Neural cell (in vitro differentiated cells): ENCODE data around the gene CNDP2.

Source experiments
- EP300 ChIP-seq: fragments of 450-650 bp; conservative IDR thresholded peaks from 2 replicates; pipeline ENCODE4 v1.6.1; 2014; ENCODE audit warnings: antibody characterized with exemption, mild to moderate bottlenecking, moderate library complexity; ENCODE audit not compliant: poor library complexity, severe bottlenecking
- EZH2 ChIP-seq: fragments of 200-600, 300-800 bp; shearing (Covaris generic), sonication (generic); IDR thresholded peaks from 2 replicates; pipeline ENCODE4 v1.6.1; 2014; ENCODE audit warnings: antibody characterized with exemption, low read length, borderline replicate concordance, mild to moderate bottlenecking; ENCODE audit not compliant: insufficient read depth, poor library complexity, severe bottlenecking
- MXI1 ChIP-seq: fragments of 450-650 bp; conservative IDR thresholded peaks from 2 replicates; pipeline ENCODE4 v1.6.1; 2014; ENCODE audit warnings: antibody characterized with exemption, mild to moderate bottlenecking; ENCODE audit not compliant: poor library complexity, severe bottlenecking
- POLR2AphosphoS5 ChIP-seq: IDR thresholded peaks from 2 replicates; pipeline ENCODE4 v1.6.1; 2012
- RAD21 ChIP-seq: fragments of 450-650 bp; conservative IDR thresholded peaks from 2 replicates; pipeline ENCODE4 v1.6.1; 2014; ENCODE audit warnings: antibody characterized with exemption, mild to moderate bottlenecking, moderate library complexity
- SMC3 ChIP-seq: fragments of 450-650 bp; conservative IDR thresholded peaks from 2 replicates; pipeline ENCODE4 v1.6.1; 2014; ENCODE audit warnings: antibody characterized with exemption, mild to moderate bottlenecking, moderate library complexity; ENCODE audit not compliant: poor library complexity
- TAF1 ChIP-seq: IDR thresholded peaks from 2 replicates; pipeline ENCODE4 v1.6.1; 2012; ENCODE audit warnings: low read depth
- TF ChIP-seq, protein P1 (sequence below): fragments of 450-650 bp; IDR thresholded peaks from 2 replicates; pipeline ENCODE4 v1.5.1; 2014; ENCODE audit warnings: antibody characterized with exemption, mild to moderate bottlenecking, moderate library complexity; ENCODE audit not compliant: poor library complexity, severe bottlenecking
- TF ChIP-seq, protein P2 (sequence below): IDR thresholded peaks from 2 replicates; pipeline ENCODE4 v1.6.1; 2012; ENCODE audit warnings: borderline replicate concordance

DNA sequence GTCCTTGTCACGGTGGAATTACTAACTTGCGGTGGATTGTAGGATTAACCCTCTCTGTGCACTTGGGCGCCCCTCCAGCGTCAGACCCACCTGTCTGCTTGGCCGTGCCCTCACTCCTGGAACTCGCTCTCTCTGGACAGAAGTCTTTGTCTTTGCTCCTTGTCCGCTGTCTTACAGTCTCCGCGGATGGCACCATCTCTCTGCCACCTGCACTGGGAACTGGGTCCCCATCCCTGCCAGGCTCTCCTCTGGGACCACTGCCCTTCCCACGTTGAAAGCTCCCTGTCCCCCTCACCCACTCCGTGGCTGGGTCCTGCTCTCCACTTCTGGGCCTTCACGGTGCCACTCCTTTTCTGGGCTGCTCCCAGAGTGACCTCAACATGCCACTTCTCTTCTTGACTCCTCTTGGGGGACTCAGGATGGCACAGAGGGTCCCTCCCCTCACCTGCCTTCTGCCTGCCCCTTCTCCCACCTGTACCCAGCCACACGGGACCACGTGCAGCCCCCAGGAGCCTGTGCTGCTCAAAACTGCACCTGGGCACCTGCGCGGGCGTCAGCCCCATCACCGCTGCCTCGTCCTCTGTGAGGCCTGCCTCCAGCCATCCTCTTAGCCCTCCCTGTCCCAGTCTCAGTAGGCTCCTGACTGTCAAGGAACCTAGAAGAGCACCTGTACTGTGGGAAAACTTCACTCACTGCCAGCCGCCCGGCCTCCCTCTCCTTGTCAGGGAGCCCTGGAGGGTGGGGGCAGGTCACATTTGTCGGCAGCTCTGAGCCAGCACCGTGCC, 11.1 kb downstream of the CNDP2 start:
- TF ChIP-seq, protein P1, sequence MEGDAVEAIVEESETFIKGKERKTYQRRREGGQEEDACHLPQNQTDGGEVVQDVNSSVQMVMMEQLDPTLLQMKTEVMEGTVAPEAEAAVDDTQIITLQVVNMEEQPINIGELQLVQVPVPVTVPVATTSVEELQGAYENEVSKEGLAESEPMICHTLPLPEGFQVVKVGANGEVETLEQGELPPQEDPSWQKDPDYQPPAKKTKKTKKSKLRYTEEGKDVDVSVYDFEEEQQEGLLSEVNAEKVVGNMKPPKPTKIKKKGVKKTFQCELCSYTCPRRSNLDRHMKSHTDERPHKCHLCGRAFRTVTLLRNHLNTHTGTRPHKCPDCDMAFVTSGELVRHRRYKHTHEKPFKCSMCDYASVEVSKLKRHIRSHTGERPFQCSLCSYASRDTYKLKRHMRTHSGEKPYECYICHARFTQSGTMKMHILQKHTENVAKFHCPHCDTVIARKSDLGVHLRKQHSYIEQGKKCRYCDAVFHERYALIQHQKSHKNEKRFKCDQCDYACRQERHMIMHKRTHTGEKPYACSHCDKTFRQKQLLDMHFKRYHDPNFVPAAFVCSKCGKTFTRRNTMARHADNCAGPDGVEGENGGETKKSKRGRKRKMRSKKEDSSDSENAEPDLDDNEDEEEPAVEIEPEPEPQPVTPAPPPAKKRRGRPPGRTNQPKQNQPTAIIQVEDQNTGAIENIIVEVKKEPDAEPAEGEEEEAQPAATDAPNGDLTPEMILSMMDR = no peak
- TF ChIP-seq TAF1 = no peak
- no peak for TF ChIP-seq EP300
- TF ChIP-seq, protein P2, sequence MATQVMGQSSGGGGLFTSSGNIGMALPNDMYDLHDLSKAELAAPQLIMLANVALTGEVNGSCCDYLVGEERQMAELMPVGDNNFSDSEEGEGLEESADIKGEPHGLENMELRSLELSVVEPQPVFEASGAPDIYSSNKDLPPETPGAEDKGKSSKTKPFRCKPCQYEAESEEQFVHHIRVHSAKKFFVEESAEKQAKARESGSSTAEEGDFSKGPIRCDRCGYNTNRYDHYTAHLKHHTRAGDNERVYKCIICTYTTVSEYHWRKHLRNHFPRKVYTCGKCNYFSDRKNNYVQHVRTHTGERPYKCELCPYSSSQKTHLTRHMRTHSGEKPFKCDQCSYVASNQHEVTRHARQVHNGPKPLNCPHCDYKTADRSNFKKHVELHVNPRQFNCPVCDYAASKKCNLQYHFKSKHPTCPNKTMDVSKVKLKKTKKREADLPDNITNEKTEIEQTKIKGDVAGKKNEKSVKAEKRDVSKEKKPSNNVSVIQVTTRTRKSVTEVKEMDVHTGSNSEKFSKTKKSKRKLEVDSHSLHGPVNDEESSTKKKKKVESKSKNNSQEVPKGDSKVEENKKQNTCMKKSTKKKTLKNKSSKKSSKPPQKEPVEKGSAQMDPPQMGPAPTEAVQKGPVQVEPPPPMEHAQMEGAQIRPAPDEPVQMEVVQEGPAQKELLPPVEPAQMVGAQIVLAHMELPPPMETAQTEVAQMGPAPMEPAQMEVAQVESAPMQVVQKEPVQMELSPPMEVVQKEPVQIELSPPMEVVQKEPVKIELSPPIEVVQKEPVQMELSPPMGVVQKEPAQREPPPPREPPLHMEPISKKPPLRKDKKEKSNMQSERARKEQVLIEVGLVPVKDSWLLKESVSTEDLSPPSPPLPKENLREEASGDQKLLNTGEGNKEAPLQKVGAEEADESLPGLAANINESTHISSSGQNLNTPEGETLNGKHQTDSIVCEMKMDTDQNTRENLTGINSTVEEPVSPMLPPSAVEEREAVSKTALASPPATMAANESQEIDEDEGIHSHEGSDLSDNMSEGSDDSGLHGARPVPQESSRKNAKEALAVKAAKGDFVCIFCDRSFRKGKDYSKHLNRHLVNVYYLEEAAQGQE = no peak
- no peak for TF ChIP-seq POLR2AphosphoS5
- TF ChIP-seq EZH2 = no peak
- no peak for TF ChIP-seq RAD21
- no peak for TF ChIP-seq MXI1
- TF ChIP-seq SMC3 = no peak
